ENCODE measurements around the gene TKTL1. TPM values are rescaled to one million over a fixed set of nuclear protein-coding genes. Genes with fewer than 3 reads are reported as not detected.

TKTL1 gene
- total and polyA plus RNA-seq, 2 of the 8 experiments (the other 6 are each of a cell fraction or from before 2014, with no cell fraction given) = 0.05 TPM; not detected in 1

- Histone ChIP-seq H3K27ac (ENCODE audit: low read depth, low read length) (no peak overlapping the region; the same call in 1 of the 2 replicates), H3K23me2 (ENCODE audit: low read depth, low read length) (peaks cover 3% of the 10 kb centered on the region; the same call in 1 of the 2 replicates), H4K8ac (ENCODE audit: extremely low read depth, insufficient read depth, low read length) (peak overlapping the region; percentile 28; the same call in 1 of the 2 replicates), H3K9me3 (ENCODE audit: insufficient read depth in 2 of 2, low read depth in 1 of 2, low read length in 1 of 2) (no peaks in the 10 kb centered on the region), H2BK5ac (ENCODE audit: low read depth, low read length) (no peak overlapping the region; the same call in 1 of the 2 replicates), H3K23ac (ENCODE audit: insufficient read length) (no peak overlapping the region), H3K79me1 (ENCODE audit: low read depth, low read length) (peaks cover 3% of the 10 kb centered on the region; the same call in 1 of the 2 replicates), H3K18ac (ENCODE audit: extremely low read depth, low read length) (no peak overlapping the region), H2BK20ac (ENCODE audit: low read length) (no peak overlapping the region), H3K36me3 (ENCODE audit: control insufficient read depth in 2 of 4, insufficient read depth in 4 of 4, low read length in 3 of 4) (peaks cover 30 to 72% (median 53%) of the 10 kb centered on the region in 4 experiments), H3K9ac (replicated peaks in 1 of 4; ENCODE audit: extremely low read depth in 1 of 4, low read depth in 3 of 4, low read length in 3 of 4) (no peak overlapping the region), H3K56ac (replicated peaks; ENCODE audit: insufficient read length, low read depth, low read length) (no peak overlapping the region), H3K4me2 (ENCODE audit: insufficient read depth in 1 of 2, low read depth in 2 of 2, low read length in 2 of 2) (no peak overlapping the region), H2BK12ac (ENCODE audit: low read depth, low read length) (no peak overlapping the region), H4K91ac (replicated peaks; ENCODE audit: insufficient read length, low read length) (no peak overlapping the region), H4K20me1 (replicated peaks in 1 of 2; ENCODE audit: control insufficient read depth in 1 of 2, insufficient read depth in 2 of 2, low read length in 2 of 2) (peaks cover 20 to 37% of the 10 kb centered on the region in 2 experiments), H2BK15ac (ENCODE audit: low read length) (no peak overlapping the region), H4K5ac (ENCODE audit: insufficient read length, low read depth, low read length) (no peak overlapping the region), H3K27me3 (replicated peaks in 1 of 4; ENCODE audit: control insufficient read depth in 3 of 4, extremely low read depth in 1 of 4, insufficient read depth in 3 of 4, low read length in 3 of 4) (no peaks in the 10 kb centered on the region), H3K4me3 (ENCODE audit: extremely low read depth in 1 of 4, insufficient read depth in 2 of 4, low read depth in 3 of 4, low read length in 4 of 4) (no peak overlapping the region), H3K79me2 (ENCODE audit: control insufficient read depth in 1 of 2, insufficient read depth in 2 of 2, low read length in 2 of 2) (peaks cover 8 to 58% of the 10 kb centered on the region in 2 experiments; a peak in 3 of 4 replicates), H2AFZ (ENCODE audit: low read length) (no peak overlapping the region), H2BK120ac (replicated peaks; ENCODE audit: low read depth, low read length) (no peak overlapping the region), H3K4me1 (replicated peaks in 1 of 4; ENCODE audit: control insufficient read depth in 3 of 4, insufficient read depth in 4 of 4, low read length in 3 of 4) (peaks cover 0 to 6% (median 3%) of the 10 kb centered on the region in 4 experiments; a peak in 3 of 7 replicates), H2AK5ac (ENCODE audit: low read depth, low read length) (no peak overlapping the region), H3K14ac (ENCODE audit: insufficient read length) (no peak overlapping the region), H3K4ac (replicated peaks; ENCODE audit: insufficient read length, low read depth, low read length) (no peak overlapping the region)
- CTCF ChIA-PET (ENCODE audit: partially characterized antibody) = no interaction called here
- POLR2A ChIA-PET (ENCODE audit: partially characterized antibody) = interaction anchor here (0.9 to 11.8 kb wide), 3 partner anchors 12 to 393 kb away, joined by 3 to 348 read pairs (median 104); partner anchors contain the start of gene EMD
- DNase-seq (ENCODE audit: low read depth in 1 of 2, low spot score in 2 of 2) = no peak
- no peak for TF ChIP-seq BCL11A (IDR thresholded peaks at IDR 0.05; ENCODE audit: low read depth in 2 of 2, low read length in 2 of 2)
- peak in 1 of 2 experiments; percentile 9; a peak in 1 of 3 replicates for TF ChIP-seq POLR2A (IDR thresholded peaks at IDR 0.05; ENCODE audit: control extremely low read depth in 1 of 2, low read depth in 2 of 2, low read length in 2 of 2)
- TF ChIP-seq POLR2AphosphoS5 (IDR thresholded peaks at IDR 0.05; ENCODE audit: low read depth, low read length) = peak; percentile 76
- TF ChIP-seq JUND (IDR thresholded peaks at IDR 0.05; ENCODE audit: low read length) = no peak
- 98% methylated on average over 7 of the region's 11 CpGs; no CpG with 5 or more reads in 1 of the 2 experiments for WGBS, 2 experiments (ENCODE audit: extremely low coverage in 1 of 2, insufficient coverage in 1 of 2, insufficient read length in 1 of 2, insufficient replicate concordance in 2 of 2, low coverage in 1 of 2, low lambda C conversion rate in 2 of 2, missing lambda C conversion rate in 1 of 2)
- FAIRE-seq = no peak
These were observed 71.1 kb downstream of the TKTL1 start for GRCh38 chrX:154366666-154367055.
